ENCODE measurements around the gene TRIM69.

Gene TRIM69

DNA sequence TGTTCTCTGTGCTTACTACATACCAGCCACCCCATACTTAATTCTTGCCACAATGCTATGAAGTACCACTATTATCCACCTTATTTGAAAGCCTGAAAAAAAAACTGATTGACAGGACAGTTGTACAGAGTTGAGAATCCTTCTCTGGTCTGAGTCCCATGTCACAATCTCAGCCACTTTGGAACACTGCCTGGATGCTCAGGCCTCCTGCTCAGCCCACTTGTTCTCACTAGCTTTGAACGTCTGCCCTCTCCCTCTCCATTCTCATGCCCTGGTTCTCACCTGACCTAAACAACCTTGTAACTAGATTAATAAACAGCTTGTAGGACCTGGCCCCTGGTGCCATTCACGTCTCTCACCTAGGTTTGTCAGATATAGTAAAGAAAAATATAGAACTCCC, 53.9 kb downstream of the TRIM69 start:
- H3K4me3 ChIP-seq (ENCODE audit: low read depth, low read length): no peak overlapping the region
- TF ChIP-seq, protein P1, sequence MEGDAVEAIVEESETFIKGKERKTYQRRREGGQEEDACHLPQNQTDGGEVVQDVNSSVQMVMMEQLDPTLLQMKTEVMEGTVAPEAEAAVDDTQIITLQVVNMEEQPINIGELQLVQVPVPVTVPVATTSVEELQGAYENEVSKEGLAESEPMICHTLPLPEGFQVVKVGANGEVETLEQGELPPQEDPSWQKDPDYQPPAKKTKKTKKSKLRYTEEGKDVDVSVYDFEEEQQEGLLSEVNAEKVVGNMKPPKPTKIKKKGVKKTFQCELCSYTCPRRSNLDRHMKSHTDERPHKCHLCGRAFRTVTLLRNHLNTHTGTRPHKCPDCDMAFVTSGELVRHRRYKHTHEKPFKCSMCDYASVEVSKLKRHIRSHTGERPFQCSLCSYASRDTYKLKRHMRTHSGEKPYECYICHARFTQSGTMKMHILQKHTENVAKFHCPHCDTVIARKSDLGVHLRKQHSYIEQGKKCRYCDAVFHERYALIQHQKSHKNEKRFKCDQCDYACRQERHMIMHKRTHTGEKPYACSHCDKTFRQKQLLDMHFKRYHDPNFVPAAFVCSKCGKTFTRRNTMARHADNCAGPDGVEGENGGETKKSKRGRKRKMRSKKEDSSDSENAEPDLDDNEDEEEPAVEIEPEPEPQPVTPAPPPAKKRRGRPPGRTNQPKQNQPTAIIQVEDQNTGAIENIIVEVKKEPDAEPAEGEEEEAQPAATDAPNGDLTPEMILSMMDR (IDR thresholded peaks at IDR 0.05; ENCODE audit: low read depth, low read length): no peak
- H3K9me3 ChIP-seq: no peaks in the 10 kb centered on the region
- no peaks in the 10 kb centered on the region for H3K36me3 ChIP-seq
- no peaks in the 10 kb centered on the region for H3K4me1 ChIP-seq
- H3K27me3 ChIP-seq: no peaks in the 10 kb centered on the region
- no peak for DNase-seq

DNA sequence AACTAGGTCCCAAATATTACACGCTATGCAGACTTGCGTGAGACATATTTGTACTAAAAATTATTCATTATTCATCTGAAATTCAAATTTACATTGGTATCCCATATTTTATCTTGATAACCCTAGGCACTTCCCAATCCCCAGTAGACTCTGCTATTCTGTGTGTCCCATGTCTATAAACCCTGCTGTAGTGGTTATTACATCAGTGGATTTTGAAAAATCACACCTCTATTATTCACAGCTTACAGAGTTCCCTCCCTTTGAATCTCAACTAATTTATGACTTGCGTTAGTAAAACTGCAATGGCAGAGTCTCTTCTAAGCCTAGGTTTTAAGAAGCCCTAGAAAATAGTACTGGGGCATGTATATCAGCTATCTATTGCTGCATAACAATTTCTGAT, 54.3 kb downstream of the TRIM69 start:
- Histone ChIP-seq H3K4me1 (no peaks in the 10 kb centered on the region), H3K27me3 (no peaks in the 10 kb centered on the region), H3K9me3 (no peaks in the 10 kb centered on the region), H3K4me3 (ENCODE audit: low read depth, low read length) (no peak overlapping the region), H3K36me3 (no peaks in the 10 kb centered on the region)
- no peak for DNase-seq
- TF ChIP-seq, protein P1 (IDR thresholded peaks at IDR 0.05; ENCODE audit: low read depth, low read length): no peak

DNA sequence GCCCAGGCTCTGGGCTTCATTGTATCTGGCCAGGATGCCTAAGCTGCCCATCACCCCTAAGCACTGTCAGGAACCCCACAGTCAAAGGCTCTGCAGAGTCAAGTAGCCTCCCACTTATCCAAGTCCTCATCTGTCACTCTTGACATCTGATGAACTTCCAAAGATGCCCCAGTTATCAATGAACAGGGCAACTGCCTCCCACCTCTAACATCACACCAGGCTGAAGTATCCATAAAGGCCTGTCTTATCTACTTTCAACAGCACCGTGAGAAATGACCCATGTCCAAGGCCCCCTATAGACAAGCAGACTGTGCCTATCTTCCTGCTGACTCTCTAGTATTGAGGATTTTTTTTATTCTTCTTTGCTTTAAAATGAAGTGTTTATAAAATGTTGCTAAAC, 56.4 kb downstream of the TRIM69 start:
- Histone ChIP-seq H3K36me3 (no peaks in the 10 kb centered on the region), H3K4me1 (no peaks in the 10 kb centered on the region), H3K9me3 (no peaks in the 10 kb centered on the region), H3K4me3 (ENCODE audit: low read depth, low read length) (no peak overlapping the region), H3K27me3 (no peaks in the 10 kb centered on the region)
- DNase-seq: no peak
- TF ChIP-seq, protein P1 (IDR thresholded peaks at IDR 0.05; ENCODE audit: low read depth, low read length): no peak

DNA sequence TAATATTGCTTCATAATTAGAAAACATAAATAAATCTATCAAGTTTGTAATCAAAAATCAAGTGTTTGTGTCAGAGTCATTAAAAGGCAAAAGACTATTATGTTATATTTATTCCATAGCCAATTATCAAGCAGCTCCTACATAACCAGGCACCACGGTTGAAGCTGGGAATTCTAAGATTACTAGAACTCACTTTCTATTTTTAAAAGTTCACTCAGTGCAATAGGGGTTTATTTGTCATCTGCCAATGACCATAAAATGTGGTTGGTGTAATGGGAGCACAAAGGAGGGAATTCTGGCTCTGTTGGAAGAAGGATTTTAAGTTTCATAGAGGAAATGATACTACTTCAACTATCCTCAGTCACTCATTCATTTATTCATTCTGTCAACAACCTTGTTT, 57.7 kb downstream of the TRIM69 start:
- no peak for DNase-seq
- no peaks in the 10 kb centered on the region for H3K9me3 ChIP-seq
- TF ChIP-seq, protein P1 (IDR thresholded peaks at IDR 0.05; ENCODE audit: low read depth, low read length): no peak
- H3K27me3 ChIP-seq: no peaks in the 10 kb centered on the region
- H3K4me3 ChIP-seq (ENCODE audit: low read depth, low read length): no peak overlapping the region
- H3K36me3 ChIP-seq: no peaks in the 10 kb centered on the region
- H3K4me1 ChIP-seq: no peaks in the 10 kb centered on the region

DNA sequence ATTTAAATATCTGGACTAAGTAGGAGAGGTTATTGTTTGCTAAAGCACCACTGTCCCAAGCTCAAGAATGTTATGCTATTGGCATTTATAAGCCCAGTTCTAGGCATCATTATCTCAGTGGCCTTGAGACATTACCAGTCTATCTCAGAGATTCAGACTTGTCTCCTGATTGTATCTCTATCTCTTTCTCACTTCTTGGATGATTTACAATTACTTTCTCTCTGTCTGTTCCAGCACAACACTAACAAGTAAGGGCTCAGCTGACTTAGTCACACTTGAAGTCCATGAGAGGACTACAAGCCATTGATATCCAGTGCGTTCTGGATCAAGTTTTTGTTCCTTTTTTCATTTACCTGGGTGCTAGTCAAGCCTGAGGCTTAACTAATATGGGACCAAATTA, 60.2 kb downstream of the TRIM69 start:
- TF ChIP-seq, protein P1 (IDR thresholded peaks at IDR 0.05; ENCODE audit: low read depth, low read length): no peak
- no peak for DNase-seq
- no peaks in the 10 kb centered on the region for H3K27me3 ChIP-seq
- H3K36me3 ChIP-seq: no peaks in the 10 kb centered on the region
- H3K4me3 ChIP-seq (ENCODE audit: low read depth, low read length): no peak overlapping the region
- no peaks in the 10 kb centered on the region for H3K9me3 ChIP-seq
- no peaks in the 10 kb centered on the region for H3K4me1 ChIP-seq

DNA sequence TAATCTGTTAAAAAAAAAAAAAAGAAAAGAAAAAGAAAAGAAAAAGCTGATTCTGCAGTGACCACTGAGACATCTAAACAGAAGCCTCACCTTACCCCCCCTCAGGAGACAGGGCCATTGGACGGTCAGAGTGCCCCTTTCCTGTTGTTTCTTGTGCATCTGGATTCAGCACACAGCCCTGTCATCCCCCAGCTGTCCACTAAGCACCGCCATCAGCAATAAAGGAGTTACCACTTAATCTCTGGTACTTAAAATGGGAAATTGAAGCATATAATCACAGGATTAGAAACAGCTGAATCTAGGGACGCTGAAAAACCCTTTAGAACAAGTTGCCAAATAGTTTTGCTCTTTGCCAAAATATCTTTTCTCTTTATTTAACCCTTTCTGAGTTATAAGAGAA, 62.5 kb downstream of the TRIM69 start:
- no peaks in the 10 kb centered on the region for H3K4me1 ChIP-seq
- H3K36me3 ChIP-seq: no peaks in the 10 kb centered on the region
- DNase-seq: peak; percentile 17
- H3K27me3 ChIP-seq: no peaks in the 10 kb centered on the region
- H3K9me3 ChIP-seq: no peaks in the 10 kb centered on the region
- TF ChIP-seq, protein P1 (IDR thresholded peaks at IDR 0.05; ENCODE audit: low read depth, low read length): peak; percentile 51
- no peak overlapping the region for H3K4me3 ChIP-seq (ENCODE audit: low read depth, low read length)

All from BE2C (cell line).